Measurements from ENCODE around the gene UVSSA. TPM values are rescaled to one million over a fixed set of nuclear protein-coding genes. Genes with fewer than 3 reads are reported as not detected.

Gene UVSSA
- total and polyA plus RNA-seq, 12 donors = 2.4 to 11.9 (median 6.6) TPM

DNA sequence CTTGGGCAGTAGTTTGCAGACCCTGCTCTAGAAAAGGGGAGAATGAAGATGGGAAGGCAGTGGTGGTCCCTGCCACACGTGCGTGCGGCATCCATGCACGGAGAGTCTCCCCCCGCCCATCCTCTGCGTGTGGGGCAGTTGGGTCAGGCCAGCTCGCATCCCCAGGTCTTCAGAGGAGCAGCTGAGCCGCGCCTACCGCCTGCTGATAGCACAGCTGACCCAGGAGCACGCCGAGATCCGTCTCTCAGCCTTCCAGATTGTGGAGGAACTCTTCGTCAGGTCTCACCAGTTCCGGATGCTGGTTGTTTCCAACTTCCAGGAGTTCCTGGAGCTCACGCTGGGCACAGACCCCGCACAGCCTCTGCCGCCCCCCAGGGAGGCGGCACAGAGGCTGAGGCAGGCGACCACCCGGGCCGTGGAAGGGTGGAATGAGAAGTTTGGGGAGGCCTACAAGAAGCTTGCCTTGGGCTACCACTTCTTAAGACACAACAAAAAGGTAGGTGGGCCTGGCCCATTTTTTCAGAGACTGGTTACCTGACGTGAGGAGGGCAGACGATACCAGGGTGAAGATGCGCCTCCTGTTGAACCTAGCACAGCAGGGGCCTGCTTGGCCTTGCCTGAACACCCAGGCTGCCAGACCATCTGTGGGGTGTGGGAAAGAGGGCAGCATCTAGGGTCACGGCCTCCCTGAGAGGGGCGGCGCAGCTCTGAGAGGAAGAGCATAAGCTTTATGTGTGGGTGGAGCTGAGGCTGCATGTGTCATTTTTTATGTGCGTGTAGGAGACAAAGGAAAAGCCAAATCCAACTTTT lies 2.6 kb downstream of the UVSSA start:
- DNase-seq (no peak), ATAC-seq (no peak)
- Histone ChIP-seq H3K36me3 (peaks cover 0 to 35% (median 8%) of the 10 kb centered on the region in 9 donors), H3K27ac (no peak overlapping the region), H3K4me3 (no peak overlapping the region), H3K9me3 (no peaks in the 10 kb centered on the region), H3K4me1 (peaks cover 7 to 35% (median 21%) of the 10 kb centered on the region in 9 donors), H3K27me3 (no peaks in the 10 kb centered on the region)
- TF ChIP-seq, protein P1, sequence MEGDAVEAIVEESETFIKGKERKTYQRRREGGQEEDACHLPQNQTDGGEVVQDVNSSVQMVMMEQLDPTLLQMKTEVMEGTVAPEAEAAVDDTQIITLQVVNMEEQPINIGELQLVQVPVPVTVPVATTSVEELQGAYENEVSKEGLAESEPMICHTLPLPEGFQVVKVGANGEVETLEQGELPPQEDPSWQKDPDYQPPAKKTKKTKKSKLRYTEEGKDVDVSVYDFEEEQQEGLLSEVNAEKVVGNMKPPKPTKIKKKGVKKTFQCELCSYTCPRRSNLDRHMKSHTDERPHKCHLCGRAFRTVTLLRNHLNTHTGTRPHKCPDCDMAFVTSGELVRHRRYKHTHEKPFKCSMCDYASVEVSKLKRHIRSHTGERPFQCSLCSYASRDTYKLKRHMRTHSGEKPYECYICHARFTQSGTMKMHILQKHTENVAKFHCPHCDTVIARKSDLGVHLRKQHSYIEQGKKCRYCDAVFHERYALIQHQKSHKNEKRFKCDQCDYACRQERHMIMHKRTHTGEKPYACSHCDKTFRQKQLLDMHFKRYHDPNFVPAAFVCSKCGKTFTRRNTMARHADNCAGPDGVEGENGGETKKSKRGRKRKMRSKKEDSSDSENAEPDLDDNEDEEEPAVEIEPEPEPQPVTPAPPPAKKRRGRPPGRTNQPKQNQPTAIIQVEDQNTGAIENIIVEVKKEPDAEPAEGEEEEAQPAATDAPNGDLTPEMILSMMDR (IDR thresholded peaks at IDR 0.05) = no peak
- WGBS, 2 donors = 91% methylated on average over 29 of the region's 29 CpGs
- intact Hi-C loops (cut with DNase I) = loop anchor here (2.0 to 10.0 kb wide), 15 partner anchors 42 to 378 kb away; partner anchors contain the start of genes TACC3 (in 4 of the 10), TMEM129 (in 4 of the 10), CTBP1 (in 1 of the 10) and MAEA (in 1 of the 10)

DNA sequence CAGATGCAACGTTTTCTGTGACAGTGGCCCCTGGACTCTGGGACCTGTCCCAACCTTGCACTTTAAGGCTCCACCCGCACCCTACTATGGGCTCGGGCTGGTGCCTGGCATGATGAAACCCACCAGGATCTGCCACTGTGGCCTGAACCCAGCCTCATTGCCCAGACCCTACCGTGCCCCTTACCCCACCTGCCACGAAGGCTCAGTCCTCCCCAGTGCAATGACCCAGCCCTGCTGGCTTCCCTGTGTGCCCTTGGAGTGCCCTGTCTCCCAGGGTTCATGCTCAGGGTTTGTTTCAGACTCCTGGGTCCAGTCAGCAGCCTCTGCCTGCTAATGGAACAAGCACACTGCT lies 3.1 kb downstream of the UVSSA start:
- 94 to 97% methylated on average over 5 of the region's 5 CpGs for WGBS, 2 donors
- H3K36me3 ChIP-seq = peaks cover 0 to 40% (median 8%) of the 10 kb centered on the region in 9 donors
- H3K9me3 ChIP-seq = no peaks in the 10 kb centered on the region
- no peaks in the 10 kb centered on the region for H3K27me3 ChIP-seq
- ATAC-seq (no peak), DNase-seq (no peak)
- peaks cover 5 to 32% (median 21%) of the 10 kb centered on the region in 9 donors for H3K4me1 ChIP-seq
- intact Hi-C loops (cut with DNase I) = loop anchor here in 8 of 10 donors (2.0 to 10.0 kb wide), 8 partner anchors 95 to 377 kb away; partner anchors contain the start of genes TACC3 (in 3 of the 8) and TMEM129 (in 3 of the 8)
- no peak overlapping the region for H3K4me3 ChIP-seq
- TF ChIP-seq, protein P1 (IDR thresholded peaks at IDR 0.05) = no peak
- H3K27ac ChIP-seq = no peak overlapping the region

DNA sequence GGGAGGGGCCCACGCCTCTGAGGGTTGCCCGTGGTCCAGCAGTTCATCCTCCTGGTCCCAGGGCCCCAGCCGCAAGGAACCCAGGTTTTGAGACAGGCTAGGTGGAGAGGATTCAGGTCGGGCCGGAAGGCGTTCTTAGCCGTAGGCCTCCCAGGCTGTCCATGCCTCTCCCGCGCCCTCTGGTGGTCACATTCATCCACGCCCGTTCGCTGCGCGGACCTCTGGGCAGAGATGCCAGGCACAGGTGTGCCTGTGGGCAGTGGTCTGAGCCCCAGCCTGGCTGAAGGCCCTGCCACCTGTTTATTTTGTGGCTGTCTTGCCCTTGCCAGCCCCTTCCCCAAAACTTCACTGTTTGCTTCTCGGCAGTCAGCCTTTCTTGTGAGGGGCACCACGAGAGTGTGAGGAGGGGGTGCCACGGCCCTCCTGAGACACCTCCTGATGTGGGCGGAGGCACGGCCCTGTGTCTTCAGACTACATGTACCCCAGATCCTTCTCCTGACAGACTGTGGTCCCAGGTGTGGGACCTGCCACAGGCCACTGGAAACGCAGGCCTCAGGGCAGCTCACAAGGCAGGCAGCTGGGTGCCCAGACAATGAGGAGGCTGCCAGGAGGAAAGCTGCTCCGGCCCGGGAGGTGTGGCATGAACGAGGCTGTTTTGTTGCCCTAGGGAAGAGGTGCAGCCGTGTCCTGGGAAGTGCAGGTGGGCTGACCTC lies 5.0 kb downstream of the UVSSA start:
- DNase-seq = peak; percentile 81 to 86
- peaks cover 0 to 24% (median 13%) of the 10 kb centered on the region in 9 donors for H3K4me1 ChIP-seq
- no peaks in the 10 kb centered on the region for H3K27me3 ChIP-seq
- 39 to 41% methylated on average over 24 of the region's 24 CpGs for WGBS, 2 donors
- H3K27ac ChIP-seq = peak overlapping the region in 2 of 10 donors; percentile 26 to 36
- H3K4me3 ChIP-seq = no peak overlapping the region
- ATAC-seq = peak in 5 of 8 donors; percentile 15 to 43 (median 37)
- intact Hi-C loops (cut with DNase I) = loop anchor here (1.0 to 10.0 kb wide), 10 partner anchors 97 to 375 kb away; partner anchors contain the start of genes TACC3 (in 3 of the 10) and TMEM129 (in 3 of the 10)
- H3K9me3 ChIP-seq = no peaks in the 10 kb centered on the region
- peaks cover 0 to 51% (median 8%) of the 10 kb centered on the region in 9 donors for H3K36me3 ChIP-seq
- TF ChIP-seq, protein P1 (IDR thresholded peaks at IDR 0.05) = peak; percentile 87 to 99 (median 94)

DNA sequence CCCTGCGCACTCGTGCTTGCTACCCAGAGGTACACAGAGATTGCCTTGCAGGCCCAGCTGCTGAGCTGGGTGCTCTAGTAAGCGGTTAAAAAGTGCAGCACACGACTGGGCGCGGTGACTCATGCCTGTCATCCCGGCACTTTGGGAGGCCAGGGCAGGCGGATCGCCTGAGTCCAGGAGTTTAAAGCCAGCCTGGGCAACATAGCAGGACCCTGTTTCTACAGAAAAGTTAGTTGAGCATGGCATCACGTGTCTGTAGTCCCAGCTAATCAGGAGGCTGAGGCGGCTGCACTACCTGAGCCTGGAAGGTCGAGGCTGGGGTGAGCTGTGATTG lies 5.5 kb downstream of the UVSSA start:
- H3K9me3 ChIP-seq = no peaks in the 10 kb centered on the region
- DNase-seq (no peak), ATAC-seq (no peak)
- no peak overlapping the region for H3K4me3 ChIP-seq
- H3K27me3 ChIP-seq = no peaks in the 10 kb centered on the region
- TF ChIP-seq, protein P1 (IDR thresholded peaks at IDR 0.05) = no peak
- 91 to 94% methylated on average over 12 of the region's 12 CpGs for WGBS, 2 donors
- intact Hi-C loops (cut with DNase I) = loop anchor here in 9 of 10 donors (1.0 to 10.0 kb wide), 10 partner anchors 98 to 375 kb away; partner anchors contain the start of genes TACC3 (in 3 of the 9) and TMEM129 (in 3 of the 9)
- H3K36me3 ChIP-seq = peaks cover 0 to 54% (median 8%) of the 10 kb centered on the region in 9 donors
- H3K4me1 ChIP-seq = peaks cover 0 to 25% (median 13%) of the 10 kb centered on the region in 9 donors
- H3K27ac ChIP-seq = no peak overlapping the region

Data from heart right ventricle (tissue), 16 donors.